GM19463 (cell line): ENCODE results near the gene SPATA16.
"Not testable (repeated sequence)": the region's sequence is repeated elsewhere in the genome, so short reads cannot be mapped to it uniquely, and the experiment has no call there.

Experiments used
- ATAC-seq: cut with Tn5 transposase; IDR thresholded peaks from one replicate; pipeline ENCODE4 v1.9.1; 2021; ENCODE audit warnings: mild to moderate bottlenecking, moderate library complexity; ENCODE audit not compliant: unreplicated experiment

SPATA16 gene

DNA sequence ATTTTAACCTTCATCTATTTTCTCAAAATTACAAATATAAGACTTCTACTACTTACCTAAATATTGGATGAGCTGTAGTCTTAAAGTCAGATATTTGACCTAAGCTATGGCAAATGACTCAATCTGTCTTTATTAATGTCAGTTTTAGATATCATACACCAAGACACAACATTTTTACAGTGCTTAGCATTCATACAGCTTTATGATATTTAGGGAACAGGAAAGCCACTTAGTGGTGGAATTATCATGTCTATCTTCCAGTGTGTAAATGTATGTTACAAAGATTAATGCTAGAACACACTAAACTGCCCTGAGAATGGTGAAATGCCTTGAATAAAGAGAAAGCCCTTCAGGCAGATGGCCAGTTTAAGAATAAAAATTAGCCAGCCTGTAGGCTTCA is 135.0 kb downstream of the SPATA16 start:
- ATAC-seq = no peak

DNA sequence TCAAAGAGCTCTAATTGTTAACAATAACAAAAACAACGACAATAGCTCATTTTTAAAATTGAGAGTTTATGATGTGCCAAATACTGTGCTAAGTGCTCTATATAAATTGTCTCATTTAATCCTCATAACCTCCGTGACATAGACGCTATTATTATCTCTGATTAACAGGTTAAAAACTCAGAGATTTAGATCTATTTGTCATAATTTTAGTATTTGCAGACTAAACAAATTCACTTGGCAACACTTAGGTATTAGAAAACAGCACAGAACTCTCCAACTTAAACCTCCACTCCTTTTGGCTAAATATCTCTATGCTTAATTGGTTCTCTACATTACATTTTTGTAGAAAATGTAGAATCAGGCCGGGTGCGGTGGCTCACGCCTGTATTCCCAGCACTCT is 136.4 kb downstream of the SPATA16 start:
- no peak for ATAC-seq

DNA sequence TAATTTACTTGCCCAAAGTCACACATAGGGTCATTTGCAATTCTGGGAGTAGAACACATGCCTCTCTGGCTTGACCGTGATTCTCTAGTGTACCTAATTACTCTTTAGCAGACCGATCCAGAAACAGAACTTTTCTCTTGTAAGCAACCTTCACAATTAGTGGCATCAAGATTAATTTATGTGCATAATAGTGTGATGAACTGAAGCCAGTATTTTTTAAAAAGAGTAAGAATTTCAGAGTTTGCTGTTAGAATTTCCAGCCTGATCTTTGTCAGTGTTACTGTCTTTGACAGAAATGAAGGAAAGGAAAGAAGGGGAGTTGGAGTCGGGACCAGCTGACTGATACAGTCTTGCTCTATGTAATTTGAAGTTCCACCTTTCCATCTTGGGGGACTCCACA is 137.1 kb downstream of the SPATA16 start:
- ATAC-seq = no peak

DNA sequence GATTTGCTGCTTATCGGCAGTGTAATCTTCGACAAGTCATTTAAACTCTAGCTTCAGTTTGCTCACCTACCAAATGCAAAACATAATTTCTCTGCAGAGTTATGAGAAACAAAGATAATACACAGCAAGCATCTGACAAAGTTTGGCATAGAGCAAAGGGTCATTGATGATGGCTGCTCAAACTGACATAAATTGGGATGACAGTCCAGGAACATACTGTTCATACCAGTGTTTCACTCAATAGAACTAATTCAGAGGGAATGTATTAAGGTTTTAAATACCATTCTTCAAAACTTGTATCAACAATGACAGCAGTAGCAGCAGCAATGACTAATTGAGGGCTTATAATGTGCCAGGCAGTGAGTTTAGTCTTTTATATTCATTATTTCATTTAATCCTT is 137.6 kb downstream of the SPATA16 start:
- ATAC-seq = no peak

DNA sequence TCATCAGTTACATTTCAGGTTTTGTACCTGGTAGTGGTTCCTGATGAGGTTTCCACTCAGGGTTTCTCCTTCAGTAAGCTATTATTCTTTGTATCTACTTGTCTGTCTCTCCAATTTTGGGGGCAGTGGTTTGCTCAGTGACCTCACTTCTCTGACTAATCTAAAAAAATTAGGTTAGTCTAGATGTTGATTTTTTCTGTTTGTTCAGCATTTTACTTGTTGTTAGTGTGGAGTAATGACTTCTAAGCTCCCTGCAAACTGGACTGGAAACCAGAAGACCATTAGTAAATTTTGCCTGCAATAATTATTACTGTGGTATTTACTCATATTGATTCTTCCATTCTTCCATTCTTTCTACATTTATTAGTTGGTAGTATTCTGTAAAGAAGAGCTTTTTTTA is 139.4 kb downstream of the SPATA16 start:
- ATAC-seq = no peak

DNA sequence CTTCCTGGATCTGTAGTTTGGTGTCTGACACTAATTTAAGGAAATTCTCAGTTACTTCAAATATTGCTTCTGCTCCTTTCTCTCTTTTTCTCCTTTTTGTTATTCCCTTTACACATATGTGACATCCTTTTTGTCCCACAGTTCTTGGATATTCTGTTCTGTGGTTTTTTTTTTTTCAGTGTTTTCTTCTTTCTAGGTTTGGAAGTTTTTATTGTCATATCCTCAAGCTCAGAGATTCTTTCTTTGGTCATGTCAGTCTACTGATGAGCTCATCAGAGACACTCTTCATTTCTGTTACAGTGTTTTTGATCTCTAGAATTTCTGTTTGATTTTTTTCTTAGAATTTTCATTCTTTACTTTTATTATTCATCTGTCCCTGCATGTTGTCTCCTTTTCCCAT is 140.5 kb downstream of the SPATA16 start:
- ATAC-seq = no peak

DNA sequence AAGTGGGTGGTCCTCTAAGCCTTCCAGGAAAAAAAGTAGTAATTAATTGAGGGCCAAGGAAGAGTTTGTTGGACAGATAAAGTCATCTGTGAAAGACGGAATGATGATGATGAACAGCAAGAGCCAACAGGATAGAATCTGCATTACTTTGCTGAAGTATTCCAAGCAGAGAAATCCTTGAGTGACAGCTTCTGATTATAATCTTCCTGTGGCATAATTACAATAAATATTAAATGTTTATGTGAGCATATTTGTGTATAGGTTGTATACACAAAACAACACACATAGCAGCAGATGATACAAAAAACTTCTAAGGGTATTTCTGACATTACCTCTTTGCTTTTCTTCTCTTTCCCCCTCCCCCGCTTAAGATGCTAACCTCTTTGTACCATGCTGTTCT is 147.6 kb downstream of the SPATA16 start:
- ATAC-seq = no peak

DNA sequence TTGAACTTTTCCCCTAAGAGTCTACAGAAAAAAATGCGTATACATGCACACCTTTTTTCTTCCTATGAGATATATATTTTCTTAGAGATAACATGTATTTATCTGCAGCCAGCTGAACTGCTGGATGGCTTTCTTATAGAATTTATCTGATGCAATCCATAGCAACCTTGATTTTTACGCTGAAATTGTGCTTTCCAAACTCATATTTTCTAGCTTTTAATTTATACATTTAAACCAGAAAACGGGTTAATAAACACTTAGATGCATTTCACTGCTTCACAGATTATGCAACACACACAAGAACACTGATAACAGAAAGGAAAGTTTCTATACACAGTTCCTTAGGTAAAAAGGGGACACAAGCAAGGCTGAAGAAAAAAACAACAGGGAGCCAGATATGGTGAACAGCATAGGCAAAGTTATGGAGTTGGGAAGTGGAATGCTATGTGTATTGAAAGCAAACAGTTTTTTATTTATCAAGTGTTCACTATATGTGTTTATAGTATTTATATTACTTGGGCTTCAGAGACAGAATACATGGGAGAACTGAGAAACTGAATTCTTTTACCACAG is 149.5 kb downstream of the SPATA16 start:
- no peak for ATAC-seq

DNA sequence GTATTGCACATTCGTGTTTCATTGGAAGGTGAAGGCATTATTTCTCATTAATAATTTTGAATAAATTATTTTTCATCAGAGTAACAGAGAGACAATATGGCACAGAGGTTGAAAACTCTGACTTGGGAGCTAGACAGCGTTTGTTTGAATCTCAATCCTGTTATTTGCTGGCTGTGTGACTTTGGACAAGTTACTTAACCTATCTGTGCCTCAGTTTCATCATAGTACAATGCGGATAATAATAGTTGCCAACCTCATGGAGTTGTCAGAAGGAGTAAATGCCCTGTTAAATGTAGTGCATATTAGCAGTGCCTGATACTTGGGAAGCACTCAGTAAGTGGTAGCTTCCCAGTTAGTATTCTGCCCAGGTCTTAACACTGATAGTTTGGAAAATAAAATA is 151.7 kb downstream of the SPATA16 start:
- no peak for ATAC-seq

DNA sequence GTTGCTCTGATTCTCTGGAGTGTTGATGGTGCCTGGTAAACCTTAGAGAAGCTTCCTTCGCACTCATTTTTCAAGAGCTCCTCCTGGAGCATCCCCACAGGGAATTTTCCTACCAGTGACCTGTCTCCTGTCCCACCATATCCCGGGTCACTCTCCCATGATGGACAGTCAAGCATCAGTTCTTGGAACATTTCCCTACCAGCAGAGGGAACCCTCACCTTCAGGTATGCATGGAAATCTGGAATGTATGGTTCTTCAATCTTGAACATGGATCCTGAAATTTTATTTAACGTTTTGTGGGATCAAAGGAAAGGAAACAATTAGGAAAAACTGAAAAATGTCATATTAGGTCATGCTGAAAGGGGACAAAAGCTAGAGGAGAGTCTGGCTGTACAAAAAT is 153.8 kb downstream of the SPATA16 start:
- ATAC-seq = no peak

DNA sequence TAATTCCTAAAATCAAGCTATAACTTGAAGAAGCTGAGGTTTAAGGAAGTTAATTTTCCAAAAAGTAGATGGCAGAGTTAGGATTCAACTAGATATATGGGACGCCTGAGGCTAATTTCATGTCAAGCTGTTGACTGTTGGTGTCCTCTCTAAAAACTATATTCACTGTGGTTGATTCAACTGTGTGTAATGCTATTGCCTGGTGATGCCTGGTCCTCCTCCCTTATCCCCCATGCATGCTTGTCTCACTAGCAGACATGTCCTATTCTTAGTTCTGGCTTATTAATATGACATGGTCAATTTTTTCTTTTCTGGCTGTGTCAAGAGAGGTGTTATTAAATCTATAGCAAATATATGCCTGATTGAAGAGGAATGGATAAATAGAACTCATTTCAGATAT is 156.1 kb downstream of the SPATA16 start:
- no peak for ATAC-seq

DNA sequence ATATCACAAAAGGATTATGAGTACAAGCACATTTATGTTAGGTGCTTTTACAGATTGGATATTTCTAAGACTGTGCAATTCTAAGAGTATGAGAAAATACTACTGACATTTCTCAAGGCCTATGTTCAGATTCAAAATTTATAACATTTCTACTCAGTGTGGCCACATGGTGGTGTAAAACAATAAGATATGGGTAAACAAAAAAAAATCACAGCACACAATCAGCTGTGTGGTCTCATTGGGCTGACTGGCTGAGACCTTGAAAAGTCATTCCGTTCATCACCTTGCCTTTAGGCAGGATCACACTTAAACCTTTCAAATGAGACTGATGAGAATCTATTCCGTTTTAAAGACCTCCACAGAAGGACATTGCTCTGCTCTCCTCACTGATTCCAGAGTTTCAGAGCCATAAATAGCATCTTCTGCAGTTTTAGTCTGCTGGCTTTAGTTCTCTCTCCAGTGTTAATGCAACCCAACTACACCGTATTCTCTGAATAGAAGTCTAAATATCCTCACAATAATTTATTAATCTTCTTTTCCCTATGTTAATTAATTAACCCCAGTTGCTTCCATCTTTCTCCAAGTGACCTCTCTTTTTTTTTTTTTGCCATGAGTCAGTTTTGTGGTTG is 158.2 kb downstream of the SPATA16 start:
- no peak for ATAC-seq

DNA sequence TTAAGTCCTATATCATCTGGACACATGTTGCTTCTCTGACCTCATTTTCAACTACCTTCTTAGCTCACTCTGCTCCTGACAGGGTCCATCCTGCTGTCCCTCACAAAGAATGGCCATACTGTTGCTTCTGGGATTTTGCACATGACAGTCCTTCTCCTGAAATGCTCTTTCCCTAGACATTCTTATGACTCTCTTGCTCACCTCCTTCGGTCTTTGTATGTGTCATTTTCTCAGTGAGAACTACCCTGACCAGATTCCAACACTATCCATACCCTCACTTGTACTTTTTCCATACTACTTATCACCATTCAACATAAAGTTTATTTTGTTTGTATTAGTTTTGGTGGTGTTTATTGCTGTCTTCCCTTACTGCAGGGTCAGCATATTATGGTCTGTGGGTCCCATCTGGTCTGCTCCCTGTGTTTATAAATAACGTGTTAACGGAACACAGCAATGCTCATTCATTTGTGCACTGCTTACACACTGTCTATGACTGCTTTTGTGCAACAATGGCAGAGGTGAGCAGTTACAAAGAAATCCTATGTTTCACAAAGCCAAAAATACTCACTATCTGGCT is 159.5 kb downstream of the SPATA16 start:
- ATAC-seq = no peak

DNA sequence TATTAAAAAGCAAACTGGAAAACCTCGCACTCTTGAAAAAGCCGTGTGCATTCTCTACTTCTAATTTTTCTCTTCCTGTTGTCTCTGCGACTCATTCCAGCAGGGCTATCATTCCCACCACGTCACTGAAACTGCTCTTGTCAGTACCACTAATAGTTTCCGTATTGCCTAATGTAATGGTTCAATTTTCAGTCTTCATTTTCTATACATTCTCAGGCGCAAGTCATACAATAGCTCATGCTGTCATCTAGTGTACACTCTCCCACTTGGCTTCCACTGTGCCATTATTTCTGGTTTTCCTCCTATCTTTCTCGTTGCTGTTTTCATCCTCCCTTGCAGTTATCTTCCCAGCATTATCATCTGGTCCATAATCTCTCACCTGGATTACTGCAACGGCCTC is 160.2 kb downstream of the SPATA16 start:
- no peak for ATAC-seq

DNA sequence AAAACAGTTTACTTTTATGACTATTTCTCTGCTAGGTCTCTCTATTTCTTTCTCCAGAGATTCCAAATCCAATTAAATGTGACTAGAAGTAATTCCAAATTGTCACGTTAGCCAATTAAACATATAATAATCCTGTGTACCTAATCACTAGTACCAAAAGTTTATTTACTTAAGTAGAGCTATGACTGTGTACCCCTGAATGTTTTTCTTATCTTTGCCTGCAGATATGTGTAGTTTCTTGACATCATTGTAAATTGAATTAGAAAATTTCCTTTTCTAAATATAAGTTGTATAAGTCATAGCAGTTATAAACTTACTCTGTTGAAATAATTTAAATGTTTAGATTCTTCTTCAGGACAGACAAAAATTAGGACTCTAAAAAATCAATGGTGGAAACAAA is 163.3 kb downstream of the SPATA16 start:
- no peak for ATAC-seq

DNA sequence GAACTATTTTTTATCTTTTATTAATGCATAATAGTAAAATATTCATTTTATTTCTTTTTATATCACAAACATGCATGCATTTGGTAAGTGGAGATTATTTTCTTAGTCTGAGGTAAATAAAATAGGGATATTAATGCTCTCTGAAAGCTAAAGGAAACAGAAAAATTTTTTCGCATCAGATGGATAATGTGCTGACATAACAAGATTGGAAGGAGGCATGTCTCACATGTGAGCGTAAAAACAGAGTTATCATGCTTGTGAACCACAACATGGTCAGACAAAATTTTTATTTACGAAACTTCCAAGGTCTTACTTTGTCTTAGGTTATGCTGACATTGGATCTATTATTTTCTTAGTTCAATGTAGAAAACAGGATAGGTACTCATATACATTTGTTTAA is 166.1 kb downstream of the SPATA16 start:
- ATAC-seq = no peak

DNA sequence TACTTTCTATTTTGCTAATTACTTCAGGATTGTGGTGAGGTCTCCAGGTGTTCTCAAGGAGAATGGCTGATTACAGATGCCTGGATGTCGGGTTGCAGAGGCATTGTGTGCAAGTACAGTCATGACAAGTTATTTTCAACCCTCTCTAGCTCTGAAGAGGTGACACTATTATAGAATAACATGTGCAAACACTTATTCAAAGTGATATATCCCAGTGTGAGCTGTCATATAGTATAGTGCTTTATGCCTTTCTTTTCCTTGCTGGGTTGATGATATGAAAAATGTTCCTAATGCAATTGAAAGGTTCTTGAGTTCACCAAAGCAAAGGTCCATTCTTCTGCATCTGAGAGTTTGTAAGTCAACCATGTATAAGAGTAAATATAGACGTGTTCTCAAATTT is 167.2 kb downstream of the SPATA16 start:
- no peak for ATAC-seq

DNA sequence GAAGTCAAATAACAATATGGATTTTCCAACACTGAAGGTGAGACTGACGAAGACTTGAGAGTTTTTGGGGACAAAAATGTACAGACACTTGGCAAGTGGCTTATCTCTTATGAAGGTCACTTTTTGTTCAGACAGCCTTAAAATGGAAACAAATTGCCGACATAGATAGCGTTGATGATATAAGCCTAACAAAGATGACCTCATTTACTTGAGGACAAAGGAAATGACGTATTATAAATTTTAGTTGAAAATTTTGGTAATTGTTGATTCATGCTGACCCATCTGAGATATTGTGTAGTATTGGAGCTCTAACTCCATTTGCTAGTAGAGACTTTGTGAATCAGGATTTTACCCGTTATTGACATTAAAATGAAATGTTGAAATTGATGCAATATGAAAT is 168.3 kb downstream of the SPATA16 start:
- no peak for ATAC-seq

DNA sequence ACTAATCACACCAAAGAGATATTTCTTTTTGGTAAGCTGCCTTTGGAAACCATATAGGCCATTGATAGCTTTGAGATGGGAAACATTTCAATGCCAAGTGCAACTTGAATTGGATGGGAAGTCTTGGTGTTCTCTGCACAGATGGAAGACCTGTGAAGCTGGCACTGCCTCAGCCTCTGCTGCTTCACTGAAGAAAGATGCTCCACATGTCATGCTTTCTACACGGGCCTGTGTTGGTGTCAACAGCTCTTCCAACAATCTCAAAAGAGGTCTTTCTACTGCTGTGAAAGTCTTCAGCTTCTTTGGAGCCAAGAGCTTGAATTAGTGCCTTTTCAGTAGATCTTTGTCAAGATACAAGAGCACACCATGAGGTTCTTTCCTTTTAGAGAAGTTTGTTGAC is 169.0 kb downstream of the SPATA16 start:
- no peak for ATAC-seq

DNA sequence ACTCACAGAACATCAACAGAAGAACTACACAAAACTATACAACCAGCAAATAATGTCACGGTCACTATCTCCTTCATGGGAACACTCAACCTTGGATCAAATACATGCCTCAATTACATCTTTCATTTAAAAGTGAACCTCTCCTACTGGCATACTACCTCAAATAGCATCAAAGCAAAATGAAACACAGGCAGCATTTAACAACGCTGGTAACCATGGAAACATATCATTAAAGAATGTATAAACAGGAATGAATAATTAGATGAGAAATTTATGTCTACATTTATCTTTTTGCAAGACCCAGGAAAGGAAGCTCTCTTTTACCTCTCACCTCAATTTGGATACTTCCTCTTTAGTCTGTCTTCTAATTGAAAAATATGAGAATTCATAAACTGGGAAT is 172.4 kb downstream of the SPATA16 start:
- ATAC-seq = no peak

DNA sequence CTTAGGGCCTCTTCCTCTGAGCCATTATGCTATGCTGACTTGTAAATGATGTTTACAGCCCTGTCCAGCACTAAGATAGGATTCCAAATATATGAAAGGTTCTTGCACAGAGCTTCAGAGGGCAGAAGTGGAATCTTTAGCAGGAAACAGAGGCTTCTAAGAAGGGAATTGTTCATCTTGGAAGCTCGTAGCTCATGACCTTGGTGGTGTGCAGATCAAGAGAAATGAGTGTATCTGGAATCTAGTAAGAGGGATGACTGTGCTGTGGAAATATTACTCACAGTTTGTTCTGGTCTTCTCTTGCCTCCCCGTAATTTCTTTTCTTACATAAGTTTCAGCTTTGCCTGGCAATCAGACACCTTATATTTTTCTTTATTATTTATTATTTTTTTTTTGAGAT is 175.8 kb downstream of the SPATA16 start:
- ATAC-seq = no peak

DNA sequence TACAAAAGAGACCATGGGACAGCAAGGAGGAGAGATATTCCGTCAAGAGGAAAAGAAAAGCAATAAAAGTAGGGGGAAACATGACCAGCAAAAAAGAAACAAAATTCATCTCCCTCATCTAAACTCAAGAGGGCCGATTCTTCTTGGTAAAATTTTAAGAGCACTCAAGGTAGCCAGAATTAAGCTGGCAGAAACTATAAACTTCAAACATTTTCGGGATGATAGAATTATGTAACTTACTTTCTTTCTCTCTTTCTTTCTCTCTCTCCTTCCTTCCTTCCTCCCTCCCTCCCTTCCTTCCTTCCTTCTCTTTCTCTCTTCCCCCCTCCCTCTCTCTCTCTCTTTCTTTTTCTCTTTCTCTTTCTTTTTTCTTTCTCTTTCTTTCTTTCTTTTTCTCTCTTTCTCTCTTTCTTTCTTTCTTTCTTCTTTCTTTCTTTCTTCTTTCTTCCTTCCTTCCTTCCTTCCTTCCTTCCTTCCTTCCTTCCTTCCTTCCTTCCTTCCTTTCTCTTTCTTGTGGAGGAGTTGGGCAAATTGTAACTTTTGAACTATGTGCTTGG is 180.3 kb downstream of the SPATA16 start:
- not testable (repeated sequence) for ATAC-seq

DNA sequence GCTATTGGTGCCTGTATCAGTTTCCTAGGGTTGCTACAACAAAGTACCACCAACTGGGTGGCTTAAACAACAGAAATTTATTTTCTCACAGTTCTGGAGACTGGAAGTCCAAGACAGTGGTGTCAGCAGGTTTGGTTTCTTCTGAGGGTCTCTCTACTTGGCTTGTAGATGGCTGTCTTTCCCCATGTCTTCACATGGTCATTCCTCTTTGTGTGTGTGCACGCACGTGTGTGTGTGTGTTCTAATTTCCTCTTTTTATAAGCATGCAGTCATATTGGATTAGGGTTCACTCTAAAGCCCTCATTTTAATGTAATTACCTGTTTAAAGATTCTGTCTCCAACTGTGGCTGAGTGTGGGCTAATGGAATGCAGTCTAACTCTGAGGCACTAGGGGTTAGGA is 182.5 kb downstream of the SPATA16 start:
- no peak for ATAC-seq
